ENCODE data around the gene FAM229B.

DNA sequence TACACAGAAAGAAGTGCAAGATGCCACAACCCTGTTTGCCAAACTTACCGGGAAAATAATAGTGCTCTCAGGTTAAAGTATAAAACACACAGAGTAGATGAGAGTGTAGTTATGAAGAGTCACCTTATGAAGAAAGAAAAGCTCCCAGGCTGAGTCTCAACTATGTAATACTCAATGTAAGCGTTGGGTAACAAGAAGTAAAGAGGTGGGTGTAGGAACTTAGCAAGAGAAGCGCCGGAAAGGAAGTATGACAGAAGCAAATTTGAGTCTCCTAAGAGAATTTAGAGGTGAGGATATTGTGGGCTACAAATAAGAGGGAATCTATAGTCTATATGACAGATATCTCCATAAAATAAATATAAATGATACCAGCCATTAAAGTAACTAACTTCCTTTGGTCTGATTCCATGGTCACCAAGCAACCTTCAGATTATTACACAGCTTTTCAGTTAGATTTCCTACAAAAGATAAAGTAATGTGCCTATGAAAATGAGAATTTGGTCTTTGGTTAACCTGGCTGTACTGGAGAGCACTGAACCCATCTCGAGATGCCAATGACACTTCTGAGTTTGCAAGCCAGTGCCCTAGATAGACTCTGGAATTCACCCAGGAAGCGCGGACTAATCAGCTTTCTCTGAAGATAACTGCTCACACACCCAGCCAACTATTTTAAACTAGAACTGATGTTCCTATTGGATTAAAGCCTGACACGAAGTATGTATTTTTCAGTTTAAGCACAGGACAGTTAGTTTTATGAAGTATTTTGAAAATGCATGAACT, 1.9 kb upstream of the FAM229B start:
- TF ChIP-seq TAF1 (IDR thresholded peaks at IDR 0.05; ENCODE audit: borderline replicate concordance, insufficient read depth, low read length): no peak
- no peak for TF ChIP-seq POLR2AphosphoS5 (IDR thresholded peaks at IDR 0.05; ENCODE audit: low read depth, low read length)

Measured in PFSK-1 (cell line).